Body of pancreas (tissue), 4 donors: ENCODE measurements around the gene USP2.

ENCODE experiments used
- POLR2A ChIP-seq, 3 donors: fragments of 450-650 bp; IDR thresholded peaks; one replicate each; pipeline ENCODE4 v1.6.1; 2016; ENCODE audit warnings: antibody characterized with exemption in 3 of 3, mild to moderate bottlenecking in 2 of 3
- TF ChIP-seq, protein P1 (sequence below), 7 experiments: fragments of 450-650 bp in 4 of 7; fragments of 200-600 bp in 3 of 7; sonication (generic) in 3 of 7; IDR thresholded peaks; one replicate each; pipeline ENCODE4 v1.5.1; 2016 to 2019; ENCODE audit warnings: antibody characterized with exemption in 7 of 7

DNA sequence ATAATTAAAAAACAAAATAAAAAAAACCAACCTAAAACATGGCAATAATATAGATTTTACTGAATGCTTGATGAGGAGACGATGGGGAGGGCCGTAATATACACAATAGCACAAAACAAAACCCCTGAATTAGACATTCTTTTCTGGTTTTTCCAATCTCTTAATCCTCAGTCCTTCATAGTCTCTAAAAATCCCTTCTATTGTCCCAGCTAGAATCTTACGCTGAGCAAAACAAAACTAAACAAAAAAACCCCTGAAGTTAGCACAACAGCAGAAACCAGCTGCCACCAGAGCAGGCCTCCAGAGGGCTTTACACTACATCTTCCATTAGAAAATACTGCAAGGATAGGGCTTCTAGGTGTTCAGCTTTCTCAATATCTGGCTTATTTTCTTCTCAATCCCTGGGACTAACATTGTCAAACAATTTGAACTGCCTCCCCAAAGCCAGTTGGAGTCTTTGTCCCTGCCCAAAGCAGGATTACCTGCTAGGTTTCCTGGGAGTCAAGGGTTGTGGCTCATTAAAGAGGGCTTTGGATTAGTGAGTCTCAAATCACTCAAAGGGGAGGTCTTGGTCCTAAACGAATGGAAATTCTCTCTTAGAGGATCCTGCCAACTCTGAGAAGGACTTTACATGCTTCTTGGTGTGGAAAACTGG, 49.3 kb downstream of the USP2 start:
- TF ChIP-seq, protein P1, sequence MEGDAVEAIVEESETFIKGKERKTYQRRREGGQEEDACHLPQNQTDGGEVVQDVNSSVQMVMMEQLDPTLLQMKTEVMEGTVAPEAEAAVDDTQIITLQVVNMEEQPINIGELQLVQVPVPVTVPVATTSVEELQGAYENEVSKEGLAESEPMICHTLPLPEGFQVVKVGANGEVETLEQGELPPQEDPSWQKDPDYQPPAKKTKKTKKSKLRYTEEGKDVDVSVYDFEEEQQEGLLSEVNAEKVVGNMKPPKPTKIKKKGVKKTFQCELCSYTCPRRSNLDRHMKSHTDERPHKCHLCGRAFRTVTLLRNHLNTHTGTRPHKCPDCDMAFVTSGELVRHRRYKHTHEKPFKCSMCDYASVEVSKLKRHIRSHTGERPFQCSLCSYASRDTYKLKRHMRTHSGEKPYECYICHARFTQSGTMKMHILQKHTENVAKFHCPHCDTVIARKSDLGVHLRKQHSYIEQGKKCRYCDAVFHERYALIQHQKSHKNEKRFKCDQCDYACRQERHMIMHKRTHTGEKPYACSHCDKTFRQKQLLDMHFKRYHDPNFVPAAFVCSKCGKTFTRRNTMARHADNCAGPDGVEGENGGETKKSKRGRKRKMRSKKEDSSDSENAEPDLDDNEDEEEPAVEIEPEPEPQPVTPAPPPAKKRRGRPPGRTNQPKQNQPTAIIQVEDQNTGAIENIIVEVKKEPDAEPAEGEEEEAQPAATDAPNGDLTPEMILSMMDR (IDR thresholded peaks at IDR 0.05) = no peak
- no peak for TF ChIP-seq POLR2A (IDR thresholded peaks at IDR 0.05)
